Measurements from ENCODE around the gene GPR162. TPM values are rescaled to one million over a fixed set of nuclear protein-coding genes. Genes with fewer than 3 reads are reported as not detected.

GPR162 gene
- total RNA-seq, 1 donor from 2014 or later = 4.9 TPM

GRCh38 chr12:6788972-6789924, 32.4 kb upstream of the GPR162 start, which contains the start of gene CD4:
Gene CD4, plus strand, starts transcription at chr12:6789528. Its CDS starts 10,611 bp downstream, at chr12:6800139.
- DNase-seq = no peak

GRCh38 chr12:6790496-6791150, 31.0 kb upstream of the GPR162 start:
- no peak for DNase-seq

GRCh38 chr12:6791931-6792520, 29.6 kb upstream of the GPR162 start:
- DNase-seq = no peak

- no peak for DNase-seq
Observed at GRCh38 chr12:6792522-6793201, 29.0 kb upstream of the GPR162 start.

GRCh38 chr12:6795088-6795487, 26.5 kb upstream of the GPR162 start:
- no peak for DNase-seq

GRCh38 chr12:6796576-6796975, 25.0 kb upstream of the GPR162 start:
- DNase-seq = no peak

GRCh38 chr12:6799147-6799546, 22.5 kb upstream of the GPR162 start:
- DNase-seq = no peak

- no peak for DNase-seq
Observed at GRCh38 chr12:6807170-6807569, 14.5 kb upstream of the GPR162 start.

- no peak for DNase-seq
Observed at GRCh38 chr12:6809056-6809455, 12.6 kb upstream of the GPR162 start.

- DNase-seq = no peak
Observed at GRCh38 chr12:6810758-6811157, 10.9 kb upstream of the GPR162 start.

GRCh38 chr12:6813363-6813762, 8.3 kb upstream of the GPR162 start:
- no peak for DNase-seq

GRCh38 chr12:6816598-6816997, 5.0 kb upstream of the GPR162 start:
- DNase-seq = no peak

- DNase-seq = no peak
Observed at GRCh38 chr12:6817098-6817497, 4.5 kb upstream of the GPR162 start.

GRCh38 chr12:6817662-6818157, 3.9 kb upstream of the GPR162 start:
- DNase-seq = no peak

- no peak for DNase-seq
Observed at GRCh38 chr12:6818222-6818621, 3.4 kb upstream of the GPR162 start.

GRCh38 chr12:6818645-6819044, 3.0 kb upstream of the GPR162 start:
- no peak for DNase-seq

- no peak for DNase-seq
Observed at GRCh38 chr12:6819106-6820030, 2.3 kb upstream of the GPR162 start.

GRCh38 chr12:6820166-6820565, 1.5 kb upstream of the GPR162 start:
- DNase-seq = no peak

GRCh38 chr12:6822426-6823135, 960 bp downstream of the GPR162 start:
- DNase-seq = no peak
